ENCODE results near the gene PRDM2.

The PRDM2 gene

DNA sequence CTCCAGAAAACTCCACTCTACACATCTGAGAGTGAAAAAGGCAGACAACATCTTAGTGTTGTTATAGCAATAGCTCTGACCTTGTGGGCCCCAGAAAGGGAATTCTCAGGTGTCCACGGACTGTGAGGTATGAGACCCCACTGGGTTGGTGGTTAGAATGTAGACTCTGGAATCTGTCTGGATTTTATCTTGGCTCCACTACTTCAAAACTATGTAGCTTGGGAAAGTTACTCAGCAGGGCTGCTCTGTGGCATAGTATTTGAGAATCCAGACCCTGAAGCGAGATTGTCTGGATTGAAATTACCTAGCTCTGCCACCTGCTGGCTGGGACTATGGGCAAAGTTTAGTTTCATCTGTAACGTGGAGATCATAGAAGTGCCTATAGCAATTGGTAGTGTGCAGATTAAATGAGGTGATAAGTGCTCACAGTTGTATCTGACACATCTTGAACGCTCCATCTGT, 25.8 kb downstream of the PRDM2 start:
- TF ChIP-seq, protein P1, sequence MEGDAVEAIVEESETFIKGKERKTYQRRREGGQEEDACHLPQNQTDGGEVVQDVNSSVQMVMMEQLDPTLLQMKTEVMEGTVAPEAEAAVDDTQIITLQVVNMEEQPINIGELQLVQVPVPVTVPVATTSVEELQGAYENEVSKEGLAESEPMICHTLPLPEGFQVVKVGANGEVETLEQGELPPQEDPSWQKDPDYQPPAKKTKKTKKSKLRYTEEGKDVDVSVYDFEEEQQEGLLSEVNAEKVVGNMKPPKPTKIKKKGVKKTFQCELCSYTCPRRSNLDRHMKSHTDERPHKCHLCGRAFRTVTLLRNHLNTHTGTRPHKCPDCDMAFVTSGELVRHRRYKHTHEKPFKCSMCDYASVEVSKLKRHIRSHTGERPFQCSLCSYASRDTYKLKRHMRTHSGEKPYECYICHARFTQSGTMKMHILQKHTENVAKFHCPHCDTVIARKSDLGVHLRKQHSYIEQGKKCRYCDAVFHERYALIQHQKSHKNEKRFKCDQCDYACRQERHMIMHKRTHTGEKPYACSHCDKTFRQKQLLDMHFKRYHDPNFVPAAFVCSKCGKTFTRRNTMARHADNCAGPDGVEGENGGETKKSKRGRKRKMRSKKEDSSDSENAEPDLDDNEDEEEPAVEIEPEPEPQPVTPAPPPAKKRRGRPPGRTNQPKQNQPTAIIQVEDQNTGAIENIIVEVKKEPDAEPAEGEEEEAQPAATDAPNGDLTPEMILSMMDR (IDR thresholded peaks at IDR 0.05; ENCODE audit: low read depth, low read length): no peak

DNA sequence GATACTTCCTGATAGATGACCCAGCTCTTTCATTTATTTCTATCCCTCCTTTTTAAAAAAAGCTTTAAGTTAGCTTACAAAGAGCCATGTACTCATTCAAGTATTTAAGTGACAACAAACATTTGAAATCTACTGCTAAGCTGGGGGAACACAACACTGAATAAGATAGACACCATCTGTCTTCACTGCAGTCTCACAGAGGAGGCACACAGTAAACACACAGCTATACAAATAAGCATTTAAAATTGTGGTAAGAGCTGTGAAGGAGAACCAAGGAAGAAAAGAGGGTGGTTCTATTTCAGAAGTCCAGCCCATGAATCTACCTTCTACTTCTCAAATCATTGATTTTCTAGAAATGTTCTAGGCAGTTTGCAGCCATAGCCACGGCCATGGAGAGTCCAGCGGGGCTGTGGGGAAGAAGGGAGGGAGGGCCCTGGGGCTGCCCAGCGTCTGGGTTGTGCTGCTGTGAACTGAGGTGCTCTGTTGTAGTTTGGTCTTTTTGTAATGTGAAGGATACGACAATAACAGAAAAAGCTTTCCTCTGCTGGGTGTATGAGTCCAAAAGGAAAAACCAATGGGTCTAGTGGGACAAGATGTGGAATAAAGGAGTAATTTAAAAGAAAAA, 28.2 kb downstream of the PRDM2 start:
- TF ChIP-seq, protein P1 (IDR thresholded peaks at IDR 0.05; ENCODE audit: low read depth, low read length): no peak
- H3K4me3 ChIP-seq (ENCODE audit: low read depth, low read length): no peak overlapping the region

More for the DNA sequence above, 25.8 kb downstream of the PRDM2 start:
- H3K4me3 ChIP-seq (ENCODE audit: low read depth, low read length): no peak overlapping the region

DNA sequence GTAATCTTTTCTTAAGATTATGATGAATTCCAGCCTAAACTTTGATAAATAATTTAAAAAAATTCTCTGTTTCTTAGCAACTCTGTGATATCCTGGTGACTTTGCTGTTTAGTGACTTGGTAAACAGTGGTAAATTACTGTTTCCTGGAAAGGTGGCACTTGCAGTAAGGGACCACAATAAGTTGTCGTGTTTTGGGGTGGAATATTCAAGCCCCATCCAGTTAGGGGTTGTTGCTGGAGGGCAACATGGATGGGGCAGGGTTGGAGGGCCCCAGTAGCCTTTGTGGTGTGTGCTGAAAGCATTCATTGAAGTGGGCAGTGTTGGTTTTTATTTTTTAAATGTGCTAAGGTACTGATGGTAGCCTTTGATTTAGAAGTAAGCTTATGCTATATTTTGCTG, 30.3 kb downstream of the PRDM2 start:
- TF ChIP-seq, protein P1 (IDR thresholded peaks at IDR 0.05; ENCODE audit: low read depth, low read length): no peak
- no peak overlapping the region for H3K4me3 ChIP-seq (ENCODE audit: low read depth, low read length)

DNA sequence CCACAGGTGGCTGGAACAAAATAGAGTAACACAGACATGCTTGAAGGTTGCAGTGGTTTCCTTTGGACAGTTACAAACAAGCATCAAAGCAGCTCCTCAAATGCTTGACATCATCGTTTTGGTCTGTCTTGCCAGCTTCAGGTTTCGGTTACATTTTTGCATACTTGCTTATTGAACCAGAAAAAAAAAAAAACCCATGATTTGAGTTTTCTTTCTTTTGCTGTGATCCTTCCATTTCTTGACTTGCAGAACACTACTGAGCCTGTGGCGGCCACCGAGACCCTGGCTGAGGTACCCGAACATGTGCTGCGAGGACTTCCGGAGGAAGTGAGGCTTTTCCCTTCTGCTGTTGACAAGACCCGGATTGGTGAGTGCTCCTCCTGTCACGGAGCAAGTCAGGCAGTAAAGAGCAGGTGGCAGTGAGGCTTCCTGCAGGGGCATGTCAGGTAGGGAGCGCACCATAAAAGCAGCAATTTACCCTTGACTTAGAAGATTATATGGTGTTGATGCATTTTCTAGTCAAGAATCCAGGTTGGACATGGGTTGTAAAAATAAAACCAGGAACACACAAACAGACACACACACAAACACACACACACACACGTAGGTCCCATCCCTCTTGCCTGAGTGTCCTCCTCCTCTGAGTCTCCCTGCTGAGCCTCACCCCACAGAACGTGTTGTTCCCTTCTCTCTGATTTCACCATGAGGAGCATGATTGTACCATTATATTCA, 30.9 kb downstream of the PRDM2 start:
- TF ChIP-seq, protein P1 (IDR thresholded peaks at IDR 0.05; ENCODE audit: low read depth, low read length): no peak
- no peak overlapping the region for H3K4me3 ChIP-seq (ENCODE audit: low read depth, low read length)

DNA sequence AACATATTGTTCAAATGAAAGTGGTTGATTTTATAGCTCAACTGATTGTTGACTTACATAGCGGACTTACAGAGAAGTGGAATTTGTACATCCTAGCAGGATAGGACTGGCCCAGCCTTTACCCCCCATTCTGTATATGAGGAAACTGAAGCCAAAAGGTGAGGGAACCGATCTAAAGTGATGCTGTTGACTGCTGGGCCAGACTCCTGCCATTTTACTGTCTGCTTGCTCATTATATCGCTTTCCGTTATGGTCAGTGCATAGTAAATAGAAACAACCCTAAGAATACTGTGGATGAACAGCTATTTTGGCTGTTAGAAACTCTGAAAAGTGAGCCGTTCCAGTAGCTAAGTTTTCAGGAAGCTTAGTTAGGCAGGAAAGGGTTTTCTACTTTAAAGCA, 31.9 kb downstream of the PRDM2 start:
- H3K4me3 ChIP-seq (ENCODE audit: low read depth, low read length): no peak overlapping the region

DNA sequence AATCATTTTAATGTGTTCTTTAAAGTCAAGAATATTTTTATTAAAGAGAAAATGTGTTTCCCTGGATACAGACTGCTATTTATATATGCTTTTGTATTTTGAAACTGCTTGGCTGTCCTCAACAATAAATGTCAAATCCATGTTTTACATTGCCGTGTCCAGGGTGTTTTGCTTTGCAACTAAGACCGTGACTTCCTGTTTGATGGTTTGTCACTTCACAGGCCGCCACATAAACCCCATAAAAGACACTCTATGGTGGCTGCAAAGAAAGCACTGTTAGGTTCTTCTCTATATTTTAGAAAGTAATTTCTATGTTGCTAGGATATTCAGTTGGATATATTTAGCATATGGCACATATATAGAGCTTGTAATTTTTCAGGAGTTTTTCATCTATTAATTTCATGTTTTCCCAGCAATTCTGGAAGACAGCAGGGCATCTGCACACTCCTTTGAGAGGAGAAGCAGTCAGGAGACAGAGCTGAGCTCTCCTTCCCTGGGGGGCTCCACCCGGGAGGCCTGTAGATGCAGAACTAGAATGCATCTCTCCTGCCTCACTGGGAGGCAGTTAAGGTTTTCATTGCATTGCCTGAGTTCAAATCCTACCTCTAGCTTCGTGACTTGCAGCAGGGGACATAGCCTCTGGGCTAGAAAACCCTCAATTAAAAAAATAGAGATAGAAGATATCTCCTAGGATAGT, 33.1 kb downstream of the PRDM2 start:
- TF ChIP-seq, protein P1 (IDR thresholded peaks at IDR 0.05; ENCODE audit: low read depth, low read length): no peak

More for the DNA sequence above, 31.9 kb downstream of the PRDM2 start:
- TF ChIP-seq, protein P1 (IDR thresholded peaks at IDR 0.05; ENCODE audit: low read depth, low read length): no peak

DNA sequence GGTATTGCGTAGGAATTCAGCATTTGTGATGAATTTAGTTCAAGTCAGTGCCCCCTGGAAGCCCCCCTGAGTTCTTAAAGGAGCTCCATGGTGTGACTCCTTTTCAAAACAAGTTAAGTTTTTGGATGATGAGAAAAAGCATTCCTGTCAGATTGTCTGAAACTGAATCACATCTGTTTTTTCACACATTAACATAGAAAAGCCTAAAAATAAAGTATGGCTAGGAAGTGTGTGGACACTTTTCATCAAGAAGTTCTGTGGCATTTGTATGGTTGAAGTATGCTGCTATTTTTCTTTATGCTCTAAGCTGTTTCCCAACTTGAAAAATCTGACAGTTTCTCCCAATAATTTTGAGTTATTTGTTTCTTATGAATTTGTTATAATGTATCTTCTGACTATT, 33.7 kb downstream of the PRDM2 start:
- H3K4me3 ChIP-seq (ENCODE audit: low read depth, low read length): no peak overlapping the region

More for the DNA sequence above, 33.1 kb downstream of the PRDM2 start:
- H3K4me3 ChIP-seq (ENCODE audit: low read depth, low read length): no peak overlapping the region

More for the DNA sequence above, 33.7 kb downstream of the PRDM2 start:
- TF ChIP-seq, protein P1 (IDR thresholded peaks at IDR 0.05; ENCODE audit: low read depth, low read length): no peak

Measured in WI38 (cell line).